HS-27A (cell line): ENCODE measurements around the gene TSPAN9.

Experiments used
- DNase-seq: peaks from one replicate; pipeline ENCODE4 v3.0.0-alpha.2; 2012; ENCODE audit warnings: low read depth, missing footprints

TSPAN9 gene

DNA sequence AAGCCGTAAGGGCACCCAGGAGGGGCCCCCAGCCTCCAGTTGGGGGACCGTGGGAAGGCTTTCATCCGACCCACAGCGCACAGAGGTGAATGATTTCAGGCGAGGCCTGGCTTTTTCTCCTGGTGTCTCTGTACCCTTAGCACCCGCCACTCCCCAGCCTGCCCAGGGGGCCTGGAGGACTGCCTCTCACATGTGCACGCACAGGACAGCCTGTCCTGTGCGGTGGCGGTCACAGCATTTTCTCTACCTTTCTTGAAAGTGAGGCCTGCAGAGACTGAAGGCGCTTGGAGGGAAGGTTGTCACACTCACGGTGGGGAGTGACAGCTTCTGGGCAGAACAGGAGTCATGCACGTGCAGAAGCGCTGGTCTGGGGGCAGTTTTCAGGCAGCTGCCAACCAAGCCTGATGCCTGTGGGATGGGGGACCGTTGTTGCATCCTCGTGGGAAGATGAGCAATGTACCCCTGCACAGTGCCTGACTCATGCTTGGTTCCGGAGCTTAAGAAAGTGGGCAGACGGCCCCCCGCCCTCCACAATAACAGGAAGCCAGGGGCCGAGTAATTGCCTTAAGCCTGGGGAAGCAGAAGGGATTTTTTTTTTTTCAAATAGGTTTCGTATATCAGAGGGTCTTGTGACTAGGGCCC is 148.1 kb downstream of the TSPAN9 start:
- no peak for DNase-seq

DNA sequence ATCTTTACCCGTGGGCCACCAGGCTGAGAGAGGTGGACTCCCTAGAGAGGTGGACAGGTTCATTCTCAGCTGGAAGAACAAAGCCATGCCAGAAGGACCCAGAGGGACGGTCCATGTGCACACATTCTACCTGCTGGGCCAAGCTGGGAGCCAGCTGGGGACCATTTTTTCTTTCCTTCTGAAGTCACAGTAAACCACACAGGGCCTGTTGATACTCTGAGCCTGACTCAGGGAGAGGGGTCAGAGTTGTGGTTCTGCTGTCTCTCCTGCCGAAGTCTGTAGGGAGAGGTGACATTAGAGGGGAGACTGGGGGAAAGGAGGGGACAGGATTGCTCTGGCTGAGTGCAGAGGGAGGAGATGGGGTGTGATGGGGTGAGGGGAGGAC is 148.6 kb downstream of the TSPAN9 start:
- no peak for DNase-seq

DNA sequence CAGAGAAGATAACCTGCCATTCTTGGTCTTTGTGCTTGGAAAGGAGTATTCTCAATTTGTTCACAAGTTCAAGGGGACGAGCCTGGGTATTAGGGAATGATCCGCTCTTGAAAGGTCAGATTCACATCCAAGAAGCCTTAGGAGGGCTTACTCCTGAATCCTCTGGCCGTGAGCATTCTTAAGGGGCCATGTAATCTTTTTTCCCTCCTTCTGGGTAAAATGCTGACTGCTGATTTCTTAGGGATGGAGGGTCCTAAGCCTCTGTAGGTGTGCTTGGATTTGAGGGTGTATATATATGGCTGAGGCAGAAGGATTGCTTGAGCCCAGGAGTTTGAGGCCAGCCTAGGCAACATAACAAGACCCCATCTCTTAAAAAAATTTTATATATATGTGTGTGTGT is 149.1 kb downstream of the TSPAN9 start:
- no peak for DNase-seq

DNA sequence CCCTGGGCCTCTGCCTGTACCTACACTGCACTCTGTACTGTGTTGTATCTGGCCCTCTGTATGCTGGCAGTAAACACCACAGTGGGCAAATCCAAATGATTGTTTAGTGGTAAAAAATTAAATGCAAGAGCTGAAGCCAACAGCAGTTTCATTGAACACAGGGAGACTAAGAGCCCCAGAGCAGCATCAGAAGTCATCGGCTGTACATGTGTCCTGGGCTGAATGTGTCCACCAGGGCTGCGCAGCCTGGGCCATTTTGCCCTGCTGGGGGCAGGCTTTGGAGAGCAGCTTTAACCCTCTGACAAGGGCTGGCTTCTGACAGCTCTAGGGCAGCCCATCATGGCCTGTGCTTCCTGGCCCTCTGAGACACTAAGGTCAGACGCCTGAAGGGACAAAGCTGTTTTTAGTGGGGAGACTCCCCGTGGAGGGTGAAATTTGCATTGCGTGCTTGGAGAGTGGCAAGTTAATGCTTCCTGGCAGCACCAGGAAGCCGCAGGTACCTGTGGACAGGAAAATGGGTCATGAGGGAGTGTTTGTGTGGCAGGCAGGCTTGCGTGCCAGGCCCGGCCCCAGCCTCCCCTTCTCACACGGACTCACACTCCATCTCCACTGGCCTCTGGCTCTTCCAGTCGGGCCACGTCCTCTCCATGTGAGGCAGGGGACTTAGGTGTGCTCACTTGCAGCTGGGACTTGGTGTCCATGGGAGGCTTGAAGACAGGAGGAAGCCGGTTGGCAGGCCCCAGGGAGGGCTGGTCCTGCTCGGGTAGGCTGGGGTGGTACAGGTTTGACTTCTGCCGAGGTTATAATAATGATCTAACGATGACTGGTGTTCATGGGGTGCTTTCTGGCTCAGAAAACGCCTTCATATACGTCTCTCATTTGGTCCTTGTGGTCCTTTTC is 150.1 kb downstream of the TSPAN9 start:
- DNase-seq: no peak

DNA sequence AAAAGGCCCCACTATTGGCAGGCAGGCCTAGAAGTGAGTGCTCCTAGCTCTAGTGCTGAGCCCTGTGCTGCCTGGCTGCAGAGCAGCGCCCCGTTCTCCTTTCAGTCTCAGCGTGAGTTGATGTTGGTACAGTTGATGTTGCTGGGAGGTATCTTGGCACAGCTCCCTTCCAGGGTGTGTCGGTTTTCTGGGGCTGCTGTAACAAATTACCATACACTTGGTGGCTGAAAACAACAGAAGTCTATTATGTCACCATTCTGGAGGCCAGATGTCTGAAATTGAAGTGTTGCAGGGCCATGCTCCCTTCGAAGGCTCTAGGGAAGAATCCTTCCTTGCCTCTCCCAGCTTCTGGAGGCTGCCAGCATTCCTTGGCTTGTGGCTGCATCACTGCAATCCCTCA is 151.4 kb downstream of the TSPAN9 start:
- DNase-seq: no peak

DNA sequence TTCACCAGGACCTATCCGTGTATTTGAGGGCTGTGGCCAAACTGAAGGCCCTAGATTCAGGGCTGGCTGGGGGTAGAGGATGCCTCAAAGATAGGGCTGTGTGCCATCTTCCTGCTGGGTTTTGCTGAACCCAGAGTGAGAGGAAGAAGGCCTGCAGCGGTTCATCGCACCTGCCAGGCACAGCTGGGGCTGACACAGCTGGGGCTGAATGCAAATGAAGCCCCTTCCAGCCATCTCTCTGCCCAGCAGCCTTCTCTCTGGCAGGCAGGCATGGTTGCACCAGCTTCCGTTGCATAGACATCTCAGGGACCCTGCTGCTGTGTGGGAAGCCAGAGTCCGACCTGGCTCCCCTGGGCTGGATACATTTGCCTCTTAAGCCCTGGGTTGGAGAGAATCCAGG is 152.4 kb downstream of the TSPAN9 start:
- no peak for DNase-seq

DNA sequence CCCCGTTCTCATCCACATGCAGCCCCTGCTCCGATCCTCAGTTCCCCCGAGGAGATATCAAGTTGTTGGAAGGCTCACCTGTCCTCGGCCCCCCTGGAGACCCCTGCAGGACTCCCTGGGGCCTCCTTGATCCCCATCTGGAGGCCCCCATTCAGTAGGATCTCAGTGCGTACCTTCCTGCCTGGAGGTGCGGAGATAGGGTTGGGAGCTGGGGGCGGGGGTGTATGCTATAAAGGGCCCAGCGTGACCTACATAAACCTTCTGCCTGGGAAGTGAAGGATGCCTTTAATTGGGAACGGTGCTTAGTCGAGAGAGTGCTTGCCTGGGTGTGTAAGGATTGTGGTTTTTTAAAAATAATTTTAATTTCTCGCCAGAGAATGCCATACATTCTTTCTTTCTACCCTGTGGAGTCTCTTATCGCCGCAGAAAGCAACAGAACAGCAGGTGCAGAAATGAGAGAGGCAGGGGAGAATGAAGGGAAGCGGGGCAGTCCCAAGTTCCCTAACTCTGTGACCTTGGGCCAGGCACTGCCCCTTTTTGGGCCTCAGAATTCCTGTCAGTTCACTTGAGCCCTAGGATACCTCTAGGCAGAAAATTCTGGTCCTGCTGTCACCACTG is 153.7 kb downstream of the TSPAN9 start:
- DNase-seq: no peak

DNA sequence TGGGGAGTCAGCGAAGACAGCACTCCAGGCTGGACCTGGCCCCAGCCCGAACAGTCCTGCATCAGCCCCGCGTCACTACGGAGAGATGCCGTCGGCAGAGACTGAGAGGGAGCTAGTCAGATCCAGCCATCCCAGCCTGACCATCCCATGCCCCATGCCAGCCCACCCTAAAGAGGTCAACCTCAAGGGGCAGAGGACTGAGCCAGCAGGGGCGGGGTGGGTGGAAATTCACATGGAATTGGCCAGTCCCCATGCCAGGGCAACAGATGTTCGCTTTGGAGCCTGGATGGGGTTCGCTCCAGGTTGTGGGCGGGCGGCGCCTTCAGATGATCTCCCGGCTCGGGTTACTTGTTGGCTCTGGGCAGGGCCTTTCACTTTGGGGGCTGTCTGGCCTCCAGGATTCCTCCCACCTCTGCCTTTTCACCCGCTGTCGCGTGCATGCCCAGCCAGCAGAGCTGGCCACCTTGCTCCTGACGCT is 154.3 kb downstream of the TSPAN9 start:
- no peak for DNase-seq

DNA sequence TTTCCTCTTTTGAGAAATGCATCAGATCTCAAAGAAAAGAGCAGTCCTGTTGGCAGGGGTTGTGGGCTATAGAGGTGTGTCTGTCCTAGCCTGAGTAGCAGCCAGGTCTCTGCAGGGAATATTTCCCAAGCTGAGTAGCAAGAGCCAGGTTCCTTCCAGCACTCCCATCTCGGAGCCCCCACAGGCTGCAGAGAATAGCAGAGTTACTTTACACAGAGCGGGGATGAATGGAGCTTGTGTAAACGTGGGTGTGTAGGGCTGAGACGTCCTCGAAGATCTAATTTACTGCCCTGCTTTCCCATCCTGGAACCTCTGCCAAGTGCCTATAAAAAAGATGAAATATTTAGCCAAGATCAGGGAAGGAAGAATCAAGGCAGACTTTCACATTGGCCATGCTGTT is 156.6 kb downstream of the TSPAN9 start:
- no peak for DNase-seq

DNA sequence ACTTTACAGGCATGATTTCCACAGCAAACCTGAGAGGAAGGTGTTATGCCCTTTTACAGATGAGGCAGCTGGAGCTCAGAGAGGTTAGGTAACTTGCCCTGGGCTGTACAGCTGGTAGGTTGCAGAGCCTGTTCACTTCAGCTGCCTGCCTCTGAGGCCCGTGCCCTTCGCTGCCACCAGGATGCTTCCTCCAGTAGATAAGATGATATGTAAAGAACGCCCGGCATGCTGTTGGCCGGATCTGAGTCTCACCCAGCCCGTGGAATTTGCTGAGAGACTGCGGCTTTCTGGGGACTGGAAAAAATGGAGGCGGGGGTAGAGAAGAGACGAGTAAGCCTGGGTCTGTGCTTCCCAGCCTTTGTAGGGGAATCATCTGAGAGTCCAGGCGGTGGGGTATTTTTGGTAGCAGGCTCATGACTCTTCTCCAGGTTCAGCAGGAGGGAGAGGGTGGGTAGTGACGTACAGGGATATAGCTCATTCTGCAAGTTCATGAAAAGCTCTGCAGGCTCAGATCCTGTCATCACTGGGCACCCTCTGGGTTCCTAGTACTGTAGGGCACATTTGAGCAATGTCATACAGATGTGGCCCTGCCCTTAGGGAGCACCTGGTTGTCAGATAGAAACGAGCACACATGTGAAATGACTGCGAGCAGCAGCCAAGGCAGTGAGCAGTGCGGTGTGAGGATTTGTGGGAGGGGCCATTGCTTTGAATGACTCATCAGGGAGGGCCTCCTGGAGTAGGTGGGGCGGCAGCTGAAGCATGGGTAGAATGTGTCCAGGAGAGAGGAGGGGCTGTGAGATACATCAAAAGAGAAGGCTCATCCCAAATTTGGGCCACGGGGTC is 159.4 kb downstream of the TSPAN9 start:
- no peak for DNase-seq

DNA sequence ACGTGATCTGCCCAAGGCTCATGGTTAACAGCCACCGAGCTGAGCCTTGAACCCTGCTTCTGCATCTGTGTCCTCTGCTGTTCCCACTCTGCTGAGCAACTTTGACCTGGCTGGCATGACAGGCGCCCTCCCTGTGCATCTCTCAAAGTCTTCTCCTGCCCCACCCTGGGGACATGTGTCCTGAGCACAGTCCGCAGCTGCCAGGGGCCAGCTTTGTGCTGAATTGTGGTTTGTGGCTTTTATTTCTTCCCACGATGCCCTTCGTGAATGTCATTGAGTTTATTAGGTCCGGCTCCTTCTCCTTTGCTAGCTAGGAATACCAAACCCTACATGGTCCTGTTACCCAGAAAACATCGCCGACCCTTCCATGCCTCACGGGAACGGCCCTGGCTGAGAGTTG is 161.0 kb downstream of the TSPAN9 start:
- no peak for DNase-seq

DNA sequence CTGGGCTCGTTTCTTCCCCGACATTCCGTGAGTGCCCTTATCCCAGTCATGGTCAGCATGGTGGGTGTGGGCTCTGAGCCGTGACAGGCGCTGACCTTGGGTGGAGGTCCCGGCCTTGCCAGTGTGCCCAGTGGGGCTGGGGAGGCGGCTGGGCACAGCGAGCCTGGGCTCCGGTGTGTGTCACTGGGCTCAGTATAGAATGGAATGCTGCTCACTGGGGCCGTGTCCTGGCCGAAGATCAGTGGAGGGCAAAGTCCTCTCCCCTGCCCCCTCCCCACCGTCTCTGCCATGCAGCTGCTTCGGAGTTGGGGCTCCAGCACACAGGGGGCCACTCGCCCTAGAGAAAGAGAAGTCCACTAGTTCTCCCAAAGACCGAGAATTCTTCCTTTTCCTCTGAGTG is 164.4 kb downstream of the TSPAN9 start:
- no peak for DNase-seq

DNA sequence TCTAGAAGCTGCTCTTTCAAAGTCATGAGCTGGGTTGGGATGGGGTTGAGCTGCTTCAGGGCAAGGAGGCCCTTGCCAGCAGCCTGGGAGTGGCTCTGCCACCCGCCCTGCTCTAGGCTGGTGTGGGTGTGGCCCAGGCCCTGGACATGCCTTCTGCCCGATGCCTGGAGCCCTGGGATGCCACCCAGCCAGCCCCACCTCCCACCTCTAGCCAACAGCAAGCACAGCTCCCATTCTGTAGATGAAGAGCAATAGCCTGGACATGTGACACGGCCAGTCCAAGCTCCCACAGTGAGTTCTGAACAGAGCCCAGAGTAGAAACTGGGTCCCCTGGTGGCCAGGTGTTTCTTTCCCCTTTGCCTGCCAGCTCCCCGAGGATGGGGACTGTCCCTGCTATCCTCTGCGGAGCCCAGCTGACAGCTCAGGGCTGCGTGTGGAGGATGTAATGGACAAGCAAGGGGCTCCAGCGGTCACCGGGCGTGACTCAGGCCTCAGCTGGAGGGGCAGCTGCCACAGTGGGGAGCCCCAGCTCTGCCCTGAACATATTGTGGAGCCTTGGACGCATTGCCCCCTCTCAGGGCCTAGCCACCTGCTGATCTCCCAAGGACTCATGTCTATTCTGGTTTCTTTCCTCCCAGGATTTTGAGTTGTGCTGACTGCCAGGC is 165.2 kb downstream of the TSPAN9 start:
- no peak for DNase-seq

DNA sequence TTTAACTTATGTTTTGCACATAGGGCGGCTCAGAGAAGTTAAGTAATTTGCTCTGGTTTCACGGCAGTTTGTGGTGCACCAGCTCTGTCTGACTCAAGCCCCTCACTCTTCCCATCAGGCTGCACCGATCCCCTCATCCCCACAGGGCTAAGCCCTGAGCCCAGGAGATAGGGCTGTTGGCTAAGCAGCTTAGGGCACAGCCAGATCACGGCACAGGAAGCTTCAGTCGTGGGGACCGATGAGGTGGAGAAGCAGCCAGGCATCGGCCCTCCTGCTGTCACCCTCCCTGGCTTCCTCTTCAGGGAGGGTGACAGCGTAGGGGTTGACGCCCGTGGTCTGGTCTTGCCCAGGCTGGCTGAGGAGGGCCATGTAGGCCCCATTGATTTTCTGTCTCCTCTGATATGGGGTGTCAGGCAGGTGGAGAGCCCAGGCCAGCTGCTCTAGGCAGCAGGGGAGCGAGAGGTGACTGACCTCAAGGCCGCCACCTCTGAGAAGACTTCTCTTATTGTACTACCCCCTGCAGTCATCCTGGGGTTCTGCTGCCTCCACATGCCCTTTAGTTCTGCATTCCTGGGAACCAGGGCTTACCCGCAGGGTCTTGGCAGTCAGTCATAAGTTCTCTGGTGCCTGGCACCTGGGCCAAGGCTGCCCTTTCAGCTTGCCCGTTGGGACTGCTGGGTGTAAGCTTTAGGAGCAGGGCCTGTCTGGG is 166.4 kb downstream of the TSPAN9 start:
- no peak for DNase-seq

DNA sequence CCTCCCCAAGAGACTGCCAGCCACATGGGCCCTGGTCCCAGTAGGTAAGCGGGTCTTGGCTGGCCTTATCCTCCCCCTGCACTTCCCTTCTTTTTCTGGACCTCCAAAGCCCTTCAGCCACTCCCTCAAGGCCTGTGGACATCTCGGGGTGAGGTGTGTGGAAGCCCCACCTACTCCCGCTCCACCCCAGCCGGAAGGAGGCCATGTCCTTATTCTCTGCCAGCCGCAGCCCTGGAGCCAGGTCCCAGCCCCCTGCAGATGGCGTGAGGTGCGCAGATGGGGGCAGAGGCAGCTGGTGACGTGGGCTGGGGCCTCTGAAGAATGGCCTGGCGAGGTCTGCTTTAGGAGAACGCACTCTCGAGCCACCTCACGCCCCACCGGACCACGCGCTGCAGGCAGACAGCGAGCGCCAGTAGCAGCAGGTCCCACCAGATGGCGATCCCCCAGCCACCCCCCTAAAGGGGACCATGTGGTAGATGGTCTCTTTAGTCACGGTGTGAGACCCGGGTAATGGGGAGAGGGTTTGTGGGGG is 167.1 kb downstream of the TSPAN9 start:
- no peak for DNase-seq

DNA sequence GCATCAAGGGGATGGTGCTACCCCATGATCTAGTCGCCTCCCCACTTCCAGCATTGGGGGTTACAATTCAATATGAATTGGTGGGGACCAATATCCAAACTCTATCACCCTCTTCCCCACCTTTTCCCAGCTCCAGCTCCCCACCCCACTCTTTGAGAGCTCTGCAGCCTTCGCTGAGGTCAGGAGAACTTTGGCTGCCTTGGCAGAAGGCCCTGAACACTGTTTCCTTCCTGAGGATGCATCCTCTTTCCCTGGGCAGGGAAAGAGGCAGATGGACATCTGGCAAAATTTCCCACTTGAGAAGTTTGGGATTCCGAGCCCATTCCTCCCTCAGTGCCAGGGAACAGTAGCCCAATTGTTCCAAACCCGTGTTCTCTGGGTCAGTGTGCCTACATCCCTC is 169.1 kb downstream of the TSPAN9 start:
- no peak for DNase-seq

DNA sequence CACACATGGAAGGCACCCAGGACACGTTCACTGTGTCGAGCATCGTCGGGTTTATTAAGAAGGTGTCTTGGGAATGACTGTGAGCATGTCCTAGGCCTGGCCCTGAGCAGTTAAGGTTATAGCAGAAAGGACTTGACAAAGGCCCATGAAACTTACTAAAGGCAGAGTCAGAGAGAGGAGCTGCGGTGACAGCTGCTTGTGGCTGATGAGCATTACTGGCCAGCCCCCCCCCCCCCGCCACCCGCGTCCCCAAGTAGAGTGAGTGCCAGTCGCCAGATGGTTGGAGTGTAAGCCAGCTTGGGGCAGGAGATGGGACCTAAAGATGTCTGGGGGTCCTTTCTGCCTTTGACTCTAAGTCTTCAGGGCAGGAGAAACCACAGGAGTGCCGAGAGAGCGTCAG is 169.9 kb downstream of the TSPAN9 start:
- no peak for DNase-seq

DNA sequence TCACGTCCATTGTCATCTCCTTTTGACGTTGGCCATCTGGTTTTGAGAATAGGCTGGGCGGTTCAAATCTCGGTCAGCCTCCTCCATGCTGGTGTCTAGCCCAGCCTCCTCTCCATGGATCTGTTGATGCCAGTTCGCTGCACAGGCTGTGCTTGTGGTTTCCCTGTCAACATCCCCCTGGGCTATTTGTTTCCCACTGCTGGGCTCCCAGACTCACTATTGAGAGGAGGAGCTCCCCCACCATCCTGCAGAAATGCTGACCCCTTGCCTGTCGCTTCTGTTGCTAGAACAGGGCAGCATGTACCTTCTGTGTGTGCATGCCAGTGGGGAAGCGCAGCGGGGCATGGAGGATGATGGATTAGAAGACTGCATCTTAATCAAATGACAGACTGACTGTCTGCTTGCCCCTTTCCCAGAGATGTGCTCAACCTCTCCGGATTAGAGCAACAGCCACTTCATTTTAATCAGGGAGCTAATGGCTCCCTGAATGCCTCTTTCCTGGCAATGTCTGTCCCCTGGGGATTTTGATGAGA is 170.5 kb downstream of the TSPAN9 start:
- no peak for DNase-seq

DNA sequence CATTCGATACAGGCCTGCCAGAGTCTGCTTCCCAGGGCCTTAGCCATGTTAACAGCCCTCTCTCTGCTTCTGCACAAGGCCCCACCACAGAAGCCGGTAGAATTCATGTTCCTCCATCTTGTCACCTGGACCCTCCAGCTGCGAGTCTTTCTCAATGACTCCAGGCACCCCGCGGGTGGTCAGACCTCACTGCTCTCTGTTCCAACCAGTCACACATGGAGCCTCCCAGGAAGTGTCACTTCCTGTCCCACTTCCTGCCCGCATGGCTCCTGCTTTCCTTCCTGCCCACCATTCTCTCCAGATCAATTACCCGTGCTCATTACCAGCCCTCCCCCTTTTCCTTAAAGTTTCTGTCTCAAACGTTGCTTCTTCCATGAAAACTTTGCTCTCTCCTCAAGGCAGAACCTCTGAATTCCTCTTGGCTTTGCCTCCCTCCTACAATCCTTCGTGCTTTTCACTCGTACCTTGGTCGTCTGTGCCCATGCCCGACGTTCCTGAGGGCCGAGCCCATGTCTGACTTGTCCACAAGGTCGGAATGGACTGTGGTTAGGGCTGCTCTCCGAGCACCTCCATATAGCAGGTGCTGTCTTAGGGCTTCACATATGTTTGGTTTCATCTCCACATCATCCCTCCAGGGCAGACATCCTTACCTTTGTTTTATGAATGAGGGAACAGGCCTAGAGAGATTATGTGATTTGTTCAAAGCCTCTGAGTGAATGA is 172.1 kb downstream of the TSPAN9 start:
- DNase-seq: no peak

DNA sequence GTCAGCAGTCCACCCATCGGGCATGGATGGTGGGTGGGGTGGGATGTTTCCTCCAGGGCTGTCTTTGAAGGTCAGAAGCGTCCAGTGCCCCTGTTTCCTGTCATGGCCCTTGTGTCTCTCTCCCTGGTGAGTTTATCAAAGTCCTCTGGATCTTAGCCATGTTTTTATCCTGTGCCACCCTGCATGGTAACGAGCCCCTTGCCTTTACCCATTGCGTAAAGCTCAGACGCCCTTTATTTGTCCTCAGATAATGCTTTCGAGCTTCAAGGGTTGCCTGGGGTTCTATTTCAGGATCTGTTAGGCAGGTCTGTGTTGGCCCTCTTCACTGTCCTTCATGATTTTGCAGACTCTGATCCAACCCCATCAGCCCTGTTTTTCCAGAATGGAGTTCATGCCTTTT is 172.9 kb downstream of the TSPAN9 start:
- DNase-seq: no peak
